GM18499 (cell line): ENCODE results near the gene SHB.

Experiments used
- ATAC-seq: cut with Tn5 transposase; IDR thresholded peaks from one replicate; pipeline ENCODE4 v1.9.1; 2021; ENCODE audit warnings: moderate number of reproducible peaks; ENCODE audit not compliant: insufficient read depth, unreplicated experiment

SHB gene

GRCh38 chr9:37961351-37961750 is 107.7 kb downstream of the SHB start:
- no peak for ATAC-seq

GRCh38 chr9:37960631-37961030 is 108.4 kb downstream of the SHB start:
- no peak for ATAC-seq

- no peak for ATAC-seq
Observed at GRCh38 chr9:37959976-37960375, 109.1 kb downstream of the SHB start.

GRCh38 chr9:37958154-37958553 is 110.9 kb downstream of the SHB start:
- no peak for ATAC-seq

GRCh38 chr9:37957664-37957953 is 111.4 kb downstream of the SHB start:
- no peak for ATAC-seq

- no peak for ATAC-seq
Observed at GRCh38 chr9:37956904-37957663, 111.9 kb downstream of the SHB start.

- ATAC-seq = no peak
Observed at GRCh38 chr9:37956423-37956820, 112.6 kb downstream of the SHB start.

GRCh38 chr9:37955781-37956422 is 113.1 kb downstream of the SHB start:
- ATAC-seq = no peak

GRCh38 chr9:37954581-37954981 is 114.4 kb downstream of the SHB start:
- no peak for ATAC-seq

- peak; percentile 50 for ATAC-seq
Observed at GRCh38 chr9:37953775-37954437, 115.1 kb downstream of the SHB start.

GRCh38 chr9:37953206-37953774 is 115.7 kb downstream of the SHB start:
- ATAC-seq = no peak

- ATAC-seq = no peak
Observed at GRCh38 chr9:37952731-37953130, 116.3 kb downstream of the SHB start.

GRCh38 chr9:37951671-37952449 is 117.2 kb downstream of the SHB start:
- no peak for ATAC-seq

GRCh38 chr9:37950561-37950960 is 118.5 kb downstream of the SHB start:
- no peak for ATAC-seq

- no peak for ATAC-seq
Observed at GRCh38 chr9:37949576-37949975, 119.5 kb downstream of the SHB start.

GRCh38 chr9:37948417-37948980 is 120.5 kb downstream of the SHB start:
- no peak for ATAC-seq

- ATAC-seq = no peak
Observed at GRCh38 chr9:37947977-37948376, 121.0 kb downstream of the SHB start.

- ATAC-seq = no peak
Observed at GRCh38 chr9:37947471-37947870, 121.6 kb downstream of the SHB start.

- no peak for ATAC-seq
Observed at GRCh38 chr9:37946971-37947370, 122.1 kb downstream of the SHB start.

- no peak for ATAC-seq
Observed at GRCh38 chr9:37946041-37946440, 123.0 kb downstream of the SHB start.
